Right atrium auricular region (tissue), 2 donors: ENCODE data around the gene CACNA1G. TPM values are rescaled to one million over a fixed set of nuclear protein-coding genes. Genes with fewer than 3 reads are reported as not detected.

Source experiments
- DNase-seq: peaks from one replicate; pipeline ENCODE4 v3.0.0-alpha.2; 2019; ENCODE audit warnings: low spot score
- H3K27ac ChIP-seq, 2 donors: fragments of 200-600 bp; sonication (generic); 1 replicate in 1 of 2; 2 replicates in 1 of 2; pipeline ENCODE4 v1.5.1; 2016 to 2019
- H3K27me3 ChIP-seq, 2 donors: fragments of 200-600 bp; sonication (generic); one replicate each; pipeline versions ENCODE4 v1.5.1 to v1.6.0; 2017 to 2019
- H3K36me3 ChIP-seq: fragments of 200-600 bp; sonication (generic); one replicate; pipeline ENCODE4 v1.5.1; 2016
- H3K4me1 ChIP-seq, 2 donors: fragments of 200-600 bp; sonication (generic); one replicate each; pipeline versions ENCODE4 v1.5.1 to v1.6.0; 2017 to 2019
- H3K4me3 ChIP-seq, 2 donors: fragments of 200-600 bp; sonication (generic); 1 replicate in 1 of 2; 2 replicates in 1 of 2; pipeline ENCODE4 v1.5.1; 2017 to 2019; ENCODE audit warnings: mild to moderate bottlenecking in 1 of 2, moderate library complexity in 1 of 2
- H3K9me3 ChIP-seq, 2 donors: fragments of 200-600 bp; sonication (generic); one replicate each; pipeline ENCODE4 v1.5.1; 2019
- CTCF ChIP-seq, 2 donors: fragments of 200-600 bp; sonication (generic); IDR thresholded peaks; one replicate each; pipeline ENCODE4 v1.5.1; 2019; ENCODE audit warnings: antibody characterized with exemption in 2 of 2
- total RNA-seq, 2 donors: library from RNA; depleted of rRNA; stranded (reverse); fragments of >200 nt; gene quantifications; one replicate each; pipeline ENCODE4 v1.1.0, GENCODE V29; 2016

Gene CACNA1G
- total RNA-seq = 1 to 10 TPM; 4.3 to 6.2 TPM

- H3K4me1 ChIP-seq = peaks cover 0 to 58% of the 10 kb centered on the region in 2 donors
- H3K9me3 ChIP-seq = no peaks in the 10 kb centered on the region
- peak; percentile 94 for DNase-seq
- peaks cover 4% of the 10 kb centered on the region for H3K36me3 ChIP-seq
- H3K4me3 ChIP-seq = peak within 1 kb of the TSS; percentile 44 to 65
- H3K27me3 ChIP-seq = peaks cover 0 to 20% of the 10 kb centered on the region in 2 donors
- no peak for TF ChIP-seq CTCF (IDR thresholded peaks at IDR 0.05)
- peak within 1 kb of the TSS; percentile 35 to 38 for H3K27ac ChIP-seq
These were observed at the start of gene CACNA1G for GRCh38 chr17:50560185-50560824. Gene CACNA1G (plus strand): TSS chr17:50560715. CDS start chr17:50561460, 745 bp downstream.

GRCh38 chr17:50511058-50511457 is 49.5 kb upstream of the CACNA1G start:
- Histone ChIP-seq H3K27ac (peak overlapping the region in 1 of 2 donors; percentile 17), H3K27me3 (no peaks in the 10 kb centered on the region), H3K9me3 (no peaks in the 10 kb centered on the region), H3K36me3 (no peaks in the 10 kb centered on the region), H3K4me3 (no peak overlapping the region), H3K4me1 (peaks cover 0 to 30% of the 10 kb centered on the region in 2 donors)
- DNase-seq = no peak
- TF ChIP-seq CTCF (IDR thresholded peaks at IDR 0.05) = no peak

GRCh38 chr17:50513495-50513894 is 47.0 kb upstream of the CACNA1G start:
- H3K4me1 ChIP-seq = peaks cover 0 to 30% of the 10 kb centered on the region in 2 donors

GRCh38 chr17:50514388-50514787 is 46.1 kb upstream of the CACNA1G start:
- no peak overlapping the region for H3K4me3 ChIP-seq
- no peaks in the 10 kb centered on the region for H3K27me3 ChIP-seq
- no peak for TF ChIP-seq CTCF (IDR thresholded peaks at IDR 0.05)
- DNase-seq = no peak
- H3K4me1 ChIP-seq = peaks cover 0 to 22% of the 10 kb centered on the region in 2 donors
- H3K27ac ChIP-seq = peak overlapping the region in 1 of 2 donors; percentile 16
- no peaks in the 10 kb centered on the region for H3K36me3 ChIP-seq
- H3K9me3 ChIP-seq = no peaks in the 10 kb centered on the region

More at GRCh38 chr17:50513495-50513894, 47.0 kb upstream of the CACNA1G start:
- no peak for TF ChIP-seq CTCF (IDR thresholded peaks at IDR 0.05)
- no peaks in the 10 kb centered on the region for H3K9me3 ChIP-seq
- no peak for DNase-seq
- no peaks in the 10 kb centered on the region for H3K27me3 ChIP-seq
- H3K4me3 ChIP-seq = no peak overlapping the region
- no peak overlapping the region for H3K27ac ChIP-seq
- H3K36me3 ChIP-seq = no peaks in the 10 kb centered on the region

GRCh38 chr17:50514936-50515702 is 45.4 kb upstream of the CACNA1G start:
- Histone ChIP-seq H3K4me1 (peaks cover 0 to 22% of the 10 kb centered on the region in 2 donors), H3K9me3 (no peaks in the 10 kb centered on the region), H3K27ac (peak overlapping the region in 1 of 2 donors; percentile 16), H3K36me3 (no peaks in the 10 kb centered on the region), H3K27me3 (no peaks in the 10 kb centered on the region), H3K4me3 (no peak overlapping the region)
- TF ChIP-seq CTCF (IDR thresholded peaks at IDR 0.05) = no peak
- DNase-seq = no peak
